HG03135 (cell line): ENCODE data around the gene COMMD2.

Experiments used
- ATAC-seq: cut with Tn5 transposase; IDR thresholded peaks from one replicate; pipeline ENCODE4 v1.9.1; 2021; ENCODE audit warnings: mild to moderate bottlenecking, moderate library complexity; ENCODE audit not compliant: unreplicated experiment

The COMMD2 gene

GRCh38 chr3:149764302-149764701 is 12.0 kb upstream of the COMMD2 start:
- ATAC-seq = no peak

GRCh38 chr3:149763565-149764195 is 11.4 kb upstream of the COMMD2 start:
- ATAC-seq = no peak

DNA sequence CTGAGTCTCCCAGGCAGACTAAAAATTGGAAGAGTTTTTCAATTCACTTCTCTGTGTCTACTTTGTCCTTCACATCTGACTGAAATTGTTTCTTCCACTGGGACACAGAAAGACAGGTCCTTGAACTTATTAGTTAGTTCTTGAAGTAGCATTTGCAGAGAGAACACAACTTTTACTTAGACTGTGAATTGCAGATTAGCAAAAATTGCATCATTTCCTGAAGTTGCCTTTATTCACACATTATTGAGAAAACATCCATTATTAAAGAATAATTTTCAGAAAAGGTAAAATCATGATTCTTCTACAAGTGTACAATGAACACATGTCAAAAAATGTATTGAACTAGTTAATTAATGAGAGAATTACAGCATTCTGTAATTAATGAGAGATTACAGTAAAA is 1.4 kb upstream of the COMMD2 start:
- ATAC-seq = no peak

DNA sequence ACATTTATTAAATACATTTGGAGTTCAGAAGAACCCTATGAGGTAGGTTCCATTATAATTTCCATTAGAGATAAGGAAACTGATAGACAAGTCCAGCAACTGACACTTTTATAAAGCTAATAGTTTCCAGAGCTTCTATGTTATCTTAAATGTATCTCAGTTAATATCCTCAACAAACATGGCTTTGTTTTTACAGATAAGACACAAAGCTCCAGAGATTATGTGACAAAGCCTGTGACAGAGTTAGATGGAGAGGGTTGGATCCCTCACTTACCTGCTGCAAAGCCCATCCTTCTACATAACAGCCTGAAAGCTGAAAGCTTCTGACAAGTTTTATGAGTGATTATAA is 473 bp upstream of the COMMD2 start:
- no peak for ATAC-seq

DNA sequence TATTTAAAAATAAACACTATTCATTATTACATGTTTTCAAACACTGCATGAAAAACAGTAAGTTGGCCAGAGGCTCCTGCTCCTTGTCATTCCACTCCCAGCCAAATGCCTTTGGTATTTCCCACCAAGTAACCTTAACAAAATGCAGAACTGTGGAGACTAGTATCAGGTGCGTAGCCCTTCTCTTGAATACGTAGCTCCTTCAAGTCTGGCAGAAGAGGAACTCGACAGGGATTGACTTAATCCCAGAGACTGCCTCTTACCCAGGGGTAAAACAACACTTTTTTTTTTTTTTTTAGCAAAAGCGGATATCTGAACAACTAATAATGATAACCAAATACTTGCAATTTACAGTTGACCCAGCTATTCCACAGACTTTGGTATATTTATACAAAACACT is 738 bp downstream of the COMMD2 start:
- no peak for ATAC-seq

- no peak for ATAC-seq
These were observed 7.7 kb downstream of the COMMD2 start for GRCh38 chr3:149744606-149745005.

DNA sequence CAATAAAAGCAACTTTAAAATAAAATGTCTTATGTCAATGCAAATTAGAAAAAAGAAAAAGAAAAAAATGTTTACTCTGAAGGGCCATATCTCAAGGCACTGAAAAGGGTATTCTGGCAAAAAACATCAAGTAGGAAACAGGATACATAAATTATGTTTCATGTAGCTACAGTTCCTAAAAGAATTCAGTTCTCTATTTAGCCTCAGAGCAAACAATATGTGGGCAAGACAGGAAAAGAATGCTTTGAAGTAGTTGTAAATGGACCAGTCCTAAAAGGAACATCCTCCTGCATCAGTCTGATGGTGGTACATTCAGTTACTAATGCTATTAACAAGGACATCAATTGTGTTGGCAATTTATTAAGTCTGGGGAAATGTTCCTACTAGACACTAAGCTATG is 8.1 kb downstream of the COMMD2 start:
- no peak for ATAC-seq

DNA sequence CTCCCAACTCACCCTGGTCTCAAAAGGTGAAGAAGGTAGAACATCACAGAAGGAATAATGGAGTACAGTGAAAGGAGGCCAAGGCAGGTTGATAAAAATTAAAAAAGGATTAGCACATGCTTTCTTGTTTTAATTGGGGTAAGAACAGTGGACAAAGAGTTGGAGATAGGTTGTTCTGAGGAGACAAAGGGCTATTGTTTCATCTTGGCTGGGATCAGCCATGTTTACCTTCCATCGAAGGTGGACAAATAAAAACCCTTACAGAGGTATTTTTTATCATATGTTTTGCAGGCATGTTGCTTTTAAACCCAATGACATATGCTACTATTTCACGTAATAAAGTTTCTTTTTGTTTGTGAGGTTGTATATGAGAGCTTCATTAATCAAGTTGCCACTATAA is 12.9 kb downstream of the COMMD2 start:
- no peak for ATAC-seq

DNA sequence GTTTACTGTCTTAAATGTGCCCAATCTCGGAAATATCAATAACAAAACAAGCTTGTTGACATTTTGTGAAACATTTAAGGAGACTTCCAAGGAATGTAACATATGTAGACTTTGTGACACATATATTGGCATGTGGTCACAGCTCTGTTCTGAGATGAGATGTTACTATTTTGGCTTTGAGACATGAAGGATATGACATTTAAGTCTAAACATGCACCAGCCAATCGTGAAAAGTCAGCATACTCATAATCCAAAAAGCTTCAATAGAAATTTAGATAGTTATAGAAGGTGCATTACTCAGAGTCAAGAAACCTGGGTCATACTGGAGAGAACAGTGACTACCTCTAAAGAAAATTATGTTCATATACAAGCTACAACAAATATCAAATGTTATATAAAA is 13.4 kb downstream of the COMMD2 start:
- no peak for ATAC-seq

DNA sequence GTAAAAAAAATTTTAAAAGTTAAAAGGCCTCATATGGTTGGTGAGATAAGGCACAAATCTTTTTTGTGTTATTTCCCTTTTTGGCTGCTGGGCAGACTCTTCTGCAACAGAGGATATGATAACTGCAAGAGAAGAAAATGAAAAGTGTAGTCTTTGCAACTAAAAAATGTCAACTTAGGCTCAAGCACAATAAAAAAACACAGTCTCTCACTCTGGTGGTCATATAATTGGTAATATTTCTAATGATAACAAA is 15.4 kb downstream of the COMMD2 start:
- ATAC-seq = no peak

DNA sequence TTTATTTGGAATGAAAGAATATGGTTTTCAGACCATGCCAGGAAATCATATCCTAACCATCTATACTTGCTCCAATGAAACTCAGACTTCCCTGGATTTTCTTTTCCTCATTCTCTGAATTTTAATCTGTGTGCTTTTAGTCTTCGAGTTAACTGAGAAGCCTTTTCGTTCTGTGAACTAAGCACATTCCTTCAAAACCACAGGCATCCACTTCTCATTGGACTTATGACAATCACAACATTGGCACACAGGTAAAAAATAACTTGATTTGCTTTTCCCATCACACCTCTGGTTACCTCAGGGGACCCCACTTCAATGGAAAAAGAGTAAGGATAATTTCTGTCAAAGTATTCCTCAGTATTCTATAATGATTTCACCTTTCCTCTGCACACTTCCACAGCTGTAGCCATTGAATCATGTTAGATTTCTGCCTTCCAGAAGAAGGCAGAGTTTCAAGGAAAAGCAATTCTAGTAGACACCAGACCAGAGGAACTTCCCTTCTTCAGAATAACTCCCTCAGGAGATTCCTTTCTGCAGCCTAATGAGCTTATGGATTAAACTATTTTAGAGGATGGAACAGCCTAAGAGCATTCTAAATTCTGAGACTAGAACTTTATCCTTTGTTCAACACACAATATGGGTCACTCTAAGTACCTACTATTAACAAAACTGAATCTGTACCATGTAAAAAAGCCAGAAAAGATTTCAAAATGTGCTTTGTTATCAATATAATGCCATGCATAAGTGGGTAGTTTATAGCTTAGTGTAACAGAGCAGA is 15.9 kb downstream of the COMMD2 start:
- ATAC-seq = no peak

DNA sequence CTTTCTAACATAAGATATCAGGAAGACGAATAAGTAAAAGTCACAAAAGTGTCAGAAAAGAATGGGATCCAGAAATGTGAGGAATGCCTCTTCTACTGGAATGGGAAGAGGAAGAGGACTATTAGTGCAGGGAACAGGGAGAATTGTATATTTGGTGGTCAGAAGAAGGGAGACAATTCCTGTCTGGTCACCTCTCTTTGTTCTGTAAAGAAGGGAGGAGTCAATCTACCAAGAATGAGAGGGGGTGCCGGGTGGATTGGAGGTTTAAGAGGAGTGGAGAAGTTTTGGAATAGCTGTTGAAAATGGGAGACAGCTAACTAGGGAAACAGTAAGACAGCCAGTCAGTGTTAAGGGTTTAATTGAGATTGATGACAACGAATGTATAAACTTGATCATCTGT is 20.1 kb downstream of the COMMD2 start:
- ATAC-seq = no peak

DNA sequence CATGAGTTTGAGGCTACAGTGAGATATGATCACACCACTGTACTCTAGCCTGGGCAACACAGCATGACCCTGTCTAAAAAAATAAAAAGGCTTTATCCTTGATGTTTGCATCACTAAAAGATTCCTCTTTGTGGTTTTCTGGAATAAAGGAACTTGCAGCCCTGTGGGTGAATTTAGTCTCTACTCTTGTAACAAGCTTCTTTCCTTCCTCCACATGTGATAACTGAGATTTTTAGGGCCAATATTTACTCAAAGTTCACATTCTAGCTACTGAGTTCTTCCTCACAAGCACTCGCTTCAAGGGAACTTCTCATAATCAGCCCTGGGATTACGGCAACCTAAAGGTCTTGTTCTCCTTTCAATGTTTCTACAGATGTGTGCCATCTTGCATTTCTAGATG is 24.6 kb downstream of the COMMD2 start:
- ATAC-seq = no peak

DNA sequence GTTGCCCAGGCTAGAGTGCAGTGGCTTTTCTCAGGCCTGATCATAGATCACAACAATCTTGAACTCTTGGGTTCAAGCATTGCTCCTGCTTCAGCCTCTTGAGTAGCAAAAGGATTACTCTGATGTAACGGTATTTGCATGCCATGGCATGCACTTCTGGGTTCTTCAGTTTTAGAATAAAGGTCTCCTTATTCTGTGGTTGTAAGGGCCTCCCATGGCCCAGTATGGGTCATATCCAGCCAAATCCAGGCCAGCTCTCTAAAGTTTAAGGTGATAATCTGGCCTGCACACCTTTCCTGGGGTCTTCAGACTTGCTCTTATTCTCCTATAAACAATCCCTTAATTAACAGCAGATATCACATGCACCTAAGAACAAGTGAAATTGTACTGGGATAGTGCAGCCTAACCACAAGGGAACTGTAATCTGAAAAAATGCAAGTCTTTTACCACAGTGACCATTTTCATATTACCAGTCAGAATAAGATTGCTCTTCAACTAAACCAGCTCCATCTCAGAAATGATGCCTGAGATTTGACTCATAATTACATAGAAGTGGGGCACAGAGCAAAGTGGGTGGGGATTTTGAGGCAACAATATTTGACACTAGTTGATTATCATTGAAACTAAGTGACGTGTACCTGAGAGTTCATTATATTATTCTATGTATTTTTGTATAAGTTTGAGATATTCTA is 25.4 kb downstream of the COMMD2 start:
- peak; percentile 88 for ATAC-seq

GRCh38 chr3:149723781-149724180 is 28.5 kb downstream of the COMMD2 start:
- ATAC-seq = no peak

GRCh38 chr3:149720918-149721317 is 31.4 kb downstream of the COMMD2 start:
- no peak for ATAC-seq

GRCh38 chr3:149717391-149718056 is 34.8 kb downstream of the COMMD2 start:
- peak; percentile 55 for ATAC-seq

DNA sequence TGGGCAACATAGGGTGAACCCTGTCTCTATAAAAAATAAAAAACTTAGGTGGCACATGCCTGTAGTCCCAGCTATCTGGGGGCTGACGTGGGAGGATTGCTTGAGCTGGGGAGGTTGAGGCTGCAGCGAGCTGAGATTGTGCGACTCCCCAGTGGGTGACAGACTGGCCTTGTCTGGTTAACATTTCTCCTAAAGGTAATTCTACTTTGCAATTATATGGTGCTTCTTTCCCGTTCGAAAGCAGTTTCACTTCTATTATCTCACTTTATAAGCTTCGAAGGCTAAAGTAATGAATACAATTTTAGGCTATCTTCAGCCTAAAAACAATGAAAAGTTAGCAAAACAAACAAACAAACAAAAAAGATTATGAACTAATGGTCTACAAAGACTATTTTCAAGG is 35.3 kb downstream of the COMMD2 start:
- ATAC-seq = no peak

GRCh38 chr3:149715247-149715646 is 37.0 kb downstream of the COMMD2 start:
- ATAC-seq = no peak

DNA sequence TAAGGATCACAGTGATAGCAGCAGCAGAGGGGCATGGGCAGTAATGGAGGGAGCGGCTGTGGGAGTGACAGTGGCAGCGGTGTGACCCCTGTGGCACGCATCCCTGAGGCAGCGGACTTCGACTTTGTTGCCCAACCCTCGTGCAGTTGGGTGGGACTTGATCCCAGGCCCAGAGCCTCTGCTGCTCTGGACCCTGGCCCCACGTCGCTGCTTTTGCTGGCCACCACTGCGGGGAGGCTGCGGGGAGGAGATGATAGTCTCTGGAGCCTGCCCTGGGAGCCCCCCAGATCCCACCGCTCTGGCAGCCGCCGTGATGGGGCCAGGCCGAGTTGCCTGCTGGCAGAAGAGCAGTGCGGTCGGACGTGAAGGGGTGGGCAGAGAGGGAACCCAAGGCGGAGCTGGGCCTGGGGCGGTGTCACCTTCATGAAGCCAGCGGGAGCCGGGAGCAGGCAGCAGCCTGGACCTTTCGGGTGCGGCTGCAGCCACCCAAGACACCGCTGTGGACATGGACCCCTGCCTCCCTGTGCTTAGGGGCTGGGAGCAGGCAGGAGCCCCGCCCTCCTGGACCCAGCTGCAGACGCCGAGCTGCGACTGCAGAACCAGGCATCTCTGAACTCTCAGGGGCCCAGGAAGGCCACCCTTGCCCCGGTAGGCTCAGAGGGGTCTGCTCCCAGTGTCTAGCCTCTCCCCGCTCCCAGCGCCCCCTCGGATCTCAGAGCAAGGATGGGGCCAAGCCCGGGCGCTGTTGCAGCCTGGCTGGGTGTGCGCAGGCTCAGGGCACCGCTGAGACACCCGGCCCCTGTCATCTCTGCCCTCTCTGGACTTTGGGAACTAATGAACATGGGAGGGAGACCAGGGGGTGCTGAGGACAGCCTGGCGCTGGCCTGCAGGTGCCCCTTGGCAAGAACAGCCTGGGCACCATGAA is 38.3 kb downstream of the COMMD2 start:
- ATAC-seq = no peak

- ATAC-seq = no peak
These were observed 45.4 kb downstream of the COMMD2 start for GRCh38 chr3:149706905-149707304.
